ENCODE data around the gene SETD3. TPM values are rescaled to one million over a fixed set of nuclear protein-coding genes. Genes with fewer than 3 reads are reported as not detected.

Gene SETD3
- total RNA-seq, 1 experiment from 2014 or later: 36.6 TPM

- DNase-seq (ENCODE audit: low read depth): no peak
Observed at GRCh38 chr14:99460793-99461192, 19.9 kb downstream of the SETD3 start.

GRCh38 chr14:99459481-99460100 lies 21.1 kb downstream of the SETD3 start:
- no peak for DNase-seq (ENCODE audit: low read depth)

- no peak for DNase-seq (ENCODE audit: low read depth)
Observed at GRCh38 chr14:99454246-99454645, 26.4 kb downstream of the SETD3 start.

- no peak for DNase-seq (ENCODE audit: low read depth)
Observed at GRCh38 chr14:99452968-99453367, 27.7 kb downstream of the SETD3 start.

- no peak for DNase-seq (ENCODE audit: low read depth)
Observed at GRCh38 chr14:99451234-99451633, 29.4 kb downstream of the SETD3 start.

GRCh38 chr14:99450266-99450665 lies 30.4 kb downstream of the SETD3 start:
- no peak for DNase-seq (ENCODE audit: low read depth)

- DNase-seq (ENCODE audit: low read depth): no peak
Observed at GRCh38 chr14:99447739-99448138, 32.9 kb downstream of the SETD3 start.

GRCh38 chr14:99445931-99446330 lies 34.7 kb downstream of the SETD3 start:
- DNase-seq (ENCODE audit: low read depth): no peak

GRCh38 chr14:99441918-99442317 lies 38.7 kb downstream of the SETD3 start:
- no peak for DNase-seq (ENCODE audit: low read depth)

GRCh38 chr14:99441157-99441870 lies 39.3 kb downstream of the SETD3 start:
- DNase-seq (ENCODE audit: low read depth): peak; percentile 22

GRCh38 chr14:99440278-99440677 lies 40.4 kb downstream of the SETD3 start:
- no peak for DNase-seq (ENCODE audit: low read depth)

GRCh38 chr14:99437706-99438105 lies 43.0 kb downstream of the SETD3 start:
- DNase-seq (ENCODE audit: low read depth): no peak

GRCh38 chr14:99436247-99437180 lies 44.1 kb downstream of the SETD3 start:
- DNase-seq (ENCODE audit: low read depth): no peak

- DNase-seq (ENCODE audit: low read depth): no peak
Observed at GRCh38 chr14:99435327-99435726, 45.3 kb downstream of the SETD3 start.

GRCh38 chr14:99432485-99432884 lies 48.2 kb downstream of the SETD3 start:
- no peak for DNase-seq (ENCODE audit: low read depth)

GRCh38 chr14:99431986-99432385 lies 48.7 kb downstream of the SETD3 start:
- DNase-seq (ENCODE audit: low read depth): no peak

- peak; percentile 9 for DNase-seq (ENCODE audit: low read depth)
Observed at GRCh38 chr14:99430491-99430890, 50.2 kb downstream of the SETD3 start.

GRCh38 chr14:99427632-99428300 lies 52.9 kb downstream of the SETD3 start:
- DNase-seq (ENCODE audit: low read depth): peak; percentile 72

GRCh38 chr14:99426813-99427346 lies 53.8 kb downstream of the SETD3 start:
- no peak for DNase-seq (ENCODE audit: low read depth)

- no peak for DNase-seq (ENCODE audit: low read depth)
Observed at GRCh38 chr14:99426265-99426664, 54.4 kb downstream of the SETD3 start.

GRCh38 chr14:99425272-99425681 lies 55.4 kb downstream of the SETD3 start:
- no peak for DNase-seq (ENCODE audit: low read depth)

Measured in HT1080 (cell line).